CD4-positive, alpha-beta T cell treated with Interleukin-6 for 4 hours (primary cell): ENCODE measurements around the gene AKR7A2.
"Not testable (repeated sequence)": the region's sequence is repeated elsewhere in the genome, so short reads cannot be mapped to it uniquely, and the experiment has no call there.

Experiments
- DNase-seq: peaks from one replicate; pipeline ENCODE4 v3.0.0-alpha.2; 2020; ENCODE audit warnings: mixed read lengths

Gene AKR7A2

DNA sequence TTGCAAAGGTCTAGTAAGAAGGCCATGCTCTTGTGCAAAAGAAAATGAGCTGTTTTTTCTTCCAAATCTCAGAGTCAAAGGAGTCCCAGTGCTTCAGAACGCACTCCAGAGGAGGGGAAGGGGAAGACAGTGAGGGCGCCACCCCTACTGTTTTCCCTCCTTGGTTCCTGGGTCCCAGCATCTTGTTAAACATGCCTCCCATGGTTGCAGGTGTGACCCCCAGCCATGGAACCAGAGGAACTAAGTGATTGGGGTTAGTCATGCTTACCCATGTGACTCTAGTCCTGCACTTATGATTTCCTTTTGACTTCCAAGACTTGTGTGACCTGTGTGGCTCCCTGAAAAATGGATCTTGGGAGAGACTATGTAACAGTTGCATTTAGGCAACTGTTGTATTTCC, 17.3 kb downstream of the AKR7A2 start:
- no peak for DNase-seq

DNA sequence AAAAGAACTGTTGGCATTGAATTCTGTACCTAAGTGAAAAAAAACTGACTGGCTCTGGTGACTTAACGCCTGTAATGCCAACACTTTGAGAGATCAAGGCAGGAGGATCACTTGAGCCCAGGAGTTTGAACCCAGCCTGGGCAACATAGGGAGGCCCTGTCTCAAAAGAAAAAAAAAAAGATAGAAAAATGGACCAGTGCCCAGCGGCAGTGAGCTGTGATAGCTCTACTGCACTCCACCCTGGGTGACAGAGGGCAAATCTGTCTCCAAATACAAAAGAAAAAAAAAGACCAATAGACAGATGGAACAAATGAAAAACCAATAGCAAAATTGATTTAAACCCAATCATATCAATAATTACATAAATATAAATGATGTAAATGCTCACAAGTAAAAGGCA, 22.7 kb downstream of the AKR7A2 start:
- DNase-seq = no peak

DNA sequence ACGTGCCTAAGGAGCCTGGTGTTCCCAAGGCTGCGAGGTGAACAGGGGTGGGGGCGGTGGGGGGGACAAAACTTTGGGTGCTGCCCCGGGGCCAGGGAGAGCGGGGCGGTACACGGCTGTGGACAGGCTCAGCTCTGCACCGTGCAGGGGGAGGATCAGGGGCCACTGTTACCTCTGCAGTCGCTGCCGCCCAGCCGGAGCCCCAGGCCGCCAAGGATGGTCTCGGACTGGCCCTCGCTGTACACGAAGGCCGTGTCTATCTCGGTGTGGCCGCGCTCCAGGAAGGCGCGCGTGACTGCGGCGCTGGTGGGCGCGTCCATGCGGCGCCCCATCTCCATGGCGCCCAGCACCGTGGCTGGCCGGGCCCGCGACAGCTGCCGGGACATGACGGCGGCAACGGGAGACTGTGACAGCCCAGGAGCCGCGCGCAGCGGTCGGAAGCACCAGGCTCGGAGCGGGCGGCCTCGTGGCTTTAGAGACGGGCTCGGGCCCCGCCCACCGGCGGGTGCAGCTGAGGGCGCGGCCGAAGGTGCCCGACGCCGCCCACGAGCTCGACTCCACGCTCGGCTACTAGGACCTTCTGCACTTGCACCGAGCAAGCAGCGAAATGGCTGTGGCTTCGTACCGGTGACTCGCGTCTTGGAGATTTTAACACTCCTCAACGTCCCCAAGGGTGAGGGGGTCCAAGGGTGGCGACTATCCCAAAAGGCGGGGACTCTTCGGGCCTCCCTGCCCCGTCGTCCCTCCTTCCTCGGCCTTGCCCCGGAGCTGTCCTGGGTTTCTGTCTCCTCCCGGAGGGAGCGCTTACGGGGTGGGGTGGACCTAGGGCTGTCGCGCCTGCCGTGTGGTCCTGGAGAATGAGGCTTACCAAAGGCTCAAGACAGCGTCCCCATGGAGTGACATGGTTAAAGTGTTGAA, 23.4 kb downstream of the AKR7A2 start, which contains the start of gene AKR7A3:
AKR7A3 (minus strand) TSS at position 447 of the 918 bp plus-strand sequence; CDS start at position 386, 61 bp downstream.
- peak; percentile 75 for DNase-seq

DNA sequence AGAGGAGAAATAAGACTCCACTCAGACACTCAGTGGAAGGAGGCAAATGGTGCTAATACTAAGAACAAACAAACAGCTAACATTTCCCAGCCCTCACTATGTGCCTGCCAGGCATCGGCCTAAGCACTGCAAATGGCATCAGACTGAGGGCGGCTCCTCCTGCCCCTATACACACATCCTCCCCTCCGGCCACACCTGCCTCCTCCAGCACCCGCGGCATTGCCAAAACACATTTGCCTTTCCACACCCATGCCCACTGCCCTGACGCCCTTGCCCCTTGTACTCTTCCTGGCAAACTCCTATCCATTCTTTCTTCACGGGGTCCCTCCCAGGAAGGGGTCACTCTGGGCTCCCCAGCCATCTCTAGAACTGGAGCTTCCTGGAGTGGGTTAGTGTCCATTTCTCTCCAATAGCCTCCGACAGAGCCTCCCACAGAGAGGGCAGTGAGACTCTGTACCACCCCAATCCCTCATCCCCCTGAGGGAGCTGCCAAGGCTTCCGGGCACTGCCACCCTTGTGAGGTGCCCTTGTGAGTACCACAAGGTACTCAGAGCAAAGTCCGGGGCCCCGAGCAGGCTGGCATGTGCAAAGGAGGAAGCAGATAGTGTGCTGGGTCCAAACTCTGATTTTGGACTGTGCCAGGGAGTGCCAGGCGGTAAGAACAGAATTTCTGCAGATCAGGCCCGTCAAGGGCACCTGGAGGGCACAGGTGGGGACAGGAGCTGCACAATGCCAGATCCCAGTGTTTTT, 24.3 kb downstream of the AKR7A2 start:
- DNase-seq = no peak

DNA sequence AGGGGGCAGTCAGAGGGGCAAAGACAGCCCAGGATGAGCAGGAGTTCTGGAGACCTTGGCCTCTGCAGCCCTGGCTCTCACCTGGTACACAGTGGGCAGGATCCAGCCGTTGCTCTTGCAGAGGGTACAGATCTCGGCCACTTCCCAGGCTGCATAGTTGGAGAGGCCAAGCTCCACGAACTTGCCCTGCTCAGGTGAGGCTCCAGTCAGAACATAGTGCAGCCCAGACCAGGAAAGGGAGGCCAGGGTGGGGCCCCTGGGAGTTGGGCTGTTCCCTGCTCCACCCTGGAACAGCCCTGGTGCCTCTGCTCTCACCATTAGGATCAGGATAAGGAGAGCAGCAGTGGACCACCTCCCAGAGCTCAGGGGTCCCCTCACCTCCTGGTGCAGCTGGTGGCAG, 26.1 kb downstream of the AKR7A2 start:
- DNase-seq = not testable (repeated sequence)

DNA sequence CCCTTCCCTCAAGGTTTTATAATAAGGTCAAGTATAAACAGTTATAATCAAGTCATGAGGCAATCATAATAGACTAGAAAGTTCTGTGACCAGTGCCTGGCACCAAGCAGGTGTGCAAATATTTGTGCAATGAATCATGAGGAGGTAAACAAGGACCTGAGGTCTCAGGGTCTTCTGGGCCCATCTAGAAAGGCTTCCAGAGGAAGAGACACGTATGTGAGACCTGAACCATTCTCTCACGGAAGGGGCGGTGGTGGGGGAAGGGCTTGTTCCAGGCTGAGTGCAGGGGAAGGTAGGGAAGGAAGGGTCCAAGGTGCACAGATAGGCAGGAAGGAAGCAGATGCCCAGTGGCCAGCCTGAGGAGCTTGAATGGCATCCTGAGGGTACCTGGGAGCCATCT, 26.6 kb downstream of the AKR7A2 start:
- DNase-seq = not testable (repeated sequence)

DNA sequence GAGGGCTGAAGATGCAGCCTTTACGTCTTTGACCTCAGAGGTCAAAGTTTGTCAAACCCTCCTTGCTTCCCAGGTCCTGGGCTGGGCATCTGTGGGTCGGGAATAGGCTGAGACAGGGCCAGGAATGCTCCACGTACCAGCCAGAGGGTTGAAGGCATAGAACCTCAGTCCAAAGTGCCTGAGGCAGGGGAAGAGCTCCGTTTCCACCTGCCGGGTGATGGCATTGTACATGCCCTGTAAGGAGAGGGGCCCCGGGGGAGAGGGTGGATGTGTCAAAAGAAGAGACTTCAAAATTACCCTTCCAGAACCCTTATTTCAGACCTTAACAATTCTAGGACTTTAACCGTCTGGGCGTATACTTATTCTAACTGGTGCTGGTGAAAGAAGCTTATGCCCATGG, 27.1 kb downstream of the AKR7A2 start:
- DNase-seq = no peak

DNA sequence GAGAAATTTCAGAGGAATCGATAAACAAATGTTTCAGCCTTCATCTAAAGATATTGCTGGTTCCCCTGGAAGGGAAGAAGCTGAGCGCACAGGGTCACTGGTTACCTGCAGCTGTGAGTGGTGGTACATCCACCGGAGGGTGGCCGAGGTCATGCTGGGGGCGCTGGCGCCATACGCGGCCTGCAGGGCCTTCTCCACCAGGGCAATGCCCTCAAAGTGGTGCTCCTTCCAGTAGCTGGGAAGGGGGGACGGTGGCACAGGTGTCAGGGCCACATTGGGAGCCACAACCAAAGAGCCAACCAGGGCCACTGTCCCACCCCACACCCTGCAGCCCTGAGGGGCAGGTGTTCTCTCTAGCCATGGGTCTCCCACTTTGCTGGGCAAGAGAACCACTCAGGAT, 28.1 kb downstream of the AKR7A2 start:
- no peak for DNase-seq

DNA sequence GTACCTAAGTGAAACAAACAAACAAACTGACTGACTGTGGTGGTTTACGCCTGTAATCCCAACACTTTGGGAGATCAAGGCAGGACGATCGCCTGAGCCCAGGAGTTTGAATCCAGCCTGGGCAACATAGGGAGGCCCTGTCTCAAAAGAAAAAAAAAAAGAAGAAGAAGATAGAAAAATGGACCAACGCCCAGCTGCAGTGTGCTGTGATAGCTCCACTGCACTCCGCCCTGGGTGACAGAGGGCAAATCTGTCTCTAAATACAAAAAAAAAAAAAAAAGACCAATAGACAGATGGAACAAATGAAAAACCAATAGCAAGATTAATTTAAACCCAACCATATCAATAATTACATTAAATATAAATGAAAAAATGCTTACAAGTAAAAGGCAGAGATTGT, 37.3 kb downstream of the AKR7A2 start:
- DNase-seq = no peak

DNA sequence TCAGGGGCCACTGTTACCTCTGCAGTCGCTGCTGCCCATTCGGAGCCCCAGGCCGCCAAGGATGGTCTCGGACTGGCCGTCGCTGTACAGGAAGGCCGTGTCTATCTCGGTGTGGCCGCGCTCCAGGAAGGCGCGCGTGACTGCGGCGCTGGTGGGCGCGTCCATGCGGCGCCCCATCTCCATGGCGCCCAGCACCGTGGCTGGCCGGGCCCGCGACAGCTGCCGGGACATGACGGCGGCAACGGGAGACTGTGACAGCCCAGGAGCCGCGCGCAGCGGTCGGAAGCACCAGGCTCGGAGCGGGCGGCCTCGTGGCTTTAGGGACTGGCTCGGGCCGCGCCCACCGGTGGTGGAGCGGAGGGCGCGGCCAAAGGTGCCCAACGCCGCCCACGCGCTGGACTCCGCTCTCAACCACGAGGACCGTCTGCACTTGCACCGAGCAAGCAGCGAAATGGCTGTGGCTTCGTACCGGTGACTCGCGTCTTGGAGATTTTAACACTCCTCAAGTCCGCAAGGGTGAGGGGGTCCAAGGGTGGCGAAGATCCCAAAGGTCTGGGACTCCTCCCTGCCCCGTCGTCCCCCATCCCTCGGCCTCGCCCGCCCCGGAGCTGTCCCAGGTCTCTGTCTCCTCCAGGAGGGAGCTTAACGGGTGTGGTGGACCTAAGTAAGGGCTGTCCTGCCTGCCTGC, 38.0 kb downstream of the AKR7A2 start:
- not testable (repeated sequence) for DNase-seq

DNA sequence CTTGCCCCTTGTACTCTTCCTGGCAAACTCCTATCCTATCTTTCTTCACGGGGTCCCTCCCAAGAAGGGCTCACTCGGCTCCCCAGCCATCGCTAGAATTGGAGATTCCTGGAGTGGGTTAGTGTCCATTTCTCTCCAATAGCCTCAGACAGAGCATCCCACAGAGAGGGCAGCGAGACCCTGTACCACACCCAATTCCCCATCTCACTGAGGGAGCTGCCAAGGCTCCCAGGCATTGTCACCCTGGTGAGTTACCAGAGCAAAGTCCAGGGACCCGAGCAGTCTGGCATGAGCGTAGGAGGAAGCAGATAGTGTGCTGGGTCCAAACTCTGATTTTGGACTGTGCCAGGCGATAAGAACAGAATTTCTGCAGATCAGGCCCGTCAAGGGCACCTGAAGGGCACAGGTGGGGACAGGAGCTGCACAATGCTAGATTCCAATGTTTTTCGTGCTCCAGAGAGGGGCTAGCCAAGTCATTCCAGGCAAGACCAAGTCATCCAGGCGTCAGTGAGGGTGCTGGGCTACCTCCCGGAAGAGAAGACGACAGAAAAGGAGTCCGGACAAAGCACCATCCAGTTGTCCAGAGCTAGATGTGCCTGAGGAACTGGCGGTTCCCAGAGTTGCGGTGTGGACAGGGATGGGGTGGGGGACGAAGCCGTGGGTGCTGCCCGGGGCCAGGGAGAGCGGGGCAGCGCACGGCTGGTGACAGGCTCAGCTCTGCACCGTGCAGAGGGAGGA, 38.7 kb downstream of the AKR7A2 start:
- no peak for DNase-seq

DNA sequence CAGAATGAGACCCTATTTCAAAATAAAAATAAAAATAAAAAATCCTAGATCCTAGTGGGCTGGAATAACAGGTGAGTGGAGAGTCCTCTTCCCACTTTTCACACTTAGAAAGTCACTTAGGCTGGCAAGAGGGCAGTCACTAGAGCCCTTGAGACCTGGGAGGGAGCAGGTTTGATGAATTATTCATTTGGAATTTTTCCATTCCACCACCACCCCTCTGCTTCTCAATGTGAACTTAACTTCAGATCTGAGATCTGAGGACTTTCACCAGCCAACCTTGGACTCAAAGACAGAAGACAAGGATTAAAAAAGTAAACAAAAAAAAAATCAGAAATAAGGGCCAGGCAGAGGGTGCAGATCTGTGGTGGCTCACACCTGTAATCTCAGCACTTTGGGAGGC, 39.9 kb downstream of the AKR7A2 start:
- no peak for DNase-seq

DNA sequence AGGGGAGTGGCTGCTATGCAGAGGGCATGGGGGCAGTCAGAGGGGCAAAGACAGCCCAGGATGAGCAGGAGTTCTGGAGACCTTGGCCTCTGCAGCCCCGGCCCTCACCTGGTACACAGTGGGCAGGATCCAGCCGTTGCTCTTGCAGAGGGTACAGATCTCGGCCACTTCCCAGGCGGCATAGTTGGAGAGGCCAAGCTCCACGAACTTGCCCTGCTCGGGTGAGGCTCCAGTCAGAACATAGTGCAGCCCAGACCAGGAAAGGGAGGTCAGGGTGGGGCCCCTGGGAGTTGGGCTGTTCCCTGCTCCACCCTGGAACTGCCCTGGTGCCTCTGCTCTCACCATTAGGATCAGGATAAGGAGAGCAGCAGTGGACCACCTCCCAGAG, 41.6 kb downstream of the AKR7A2 start:
- not testable (repeated sequence) for DNase-seq

DNA sequence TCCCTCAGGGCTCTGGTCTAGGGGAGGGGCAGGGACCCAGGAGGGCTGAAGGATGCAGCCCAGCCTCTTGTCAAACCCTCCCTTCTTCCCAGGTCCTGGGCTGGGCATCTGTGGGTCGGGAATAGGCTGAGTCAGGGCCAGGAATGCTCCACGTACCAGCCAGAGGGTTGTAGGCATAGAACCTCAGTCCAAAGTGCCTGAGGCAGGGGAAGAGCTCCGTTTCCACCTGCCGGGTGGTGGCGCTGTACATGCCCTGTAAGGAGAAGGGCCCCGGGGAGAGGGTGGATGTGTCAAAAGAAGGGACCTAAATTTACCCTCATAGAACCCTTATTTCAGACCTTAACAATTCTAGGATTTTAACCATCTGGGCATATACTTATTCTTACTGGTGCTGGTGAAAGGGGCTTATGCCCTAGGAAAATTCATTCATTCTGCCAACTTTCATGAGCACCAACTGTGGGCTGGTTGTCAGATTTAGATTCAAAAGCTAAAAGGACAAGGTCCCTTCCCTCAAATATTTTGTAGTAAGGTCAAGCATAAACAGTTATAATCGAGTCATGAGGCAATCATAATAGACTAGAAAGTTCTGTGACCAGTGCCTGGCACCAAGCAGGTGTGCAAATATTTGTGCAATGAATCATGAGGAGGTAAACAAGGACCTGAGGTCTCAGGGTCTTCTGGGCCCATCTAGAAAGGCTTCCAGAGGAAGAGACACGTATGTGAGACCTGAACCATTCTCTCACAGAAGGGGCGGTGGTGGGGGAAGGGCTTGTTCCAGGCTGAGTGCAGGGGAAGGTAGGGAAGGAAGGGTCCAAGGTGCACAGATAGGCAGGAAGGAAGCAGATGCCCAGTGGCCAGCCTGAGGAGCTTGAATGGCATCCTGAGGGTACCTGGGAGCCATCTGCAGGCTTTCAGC, 42.3 kb downstream of the AKR7A2 start:
- not testable (repeated sequence) for DNase-seq

DNA sequence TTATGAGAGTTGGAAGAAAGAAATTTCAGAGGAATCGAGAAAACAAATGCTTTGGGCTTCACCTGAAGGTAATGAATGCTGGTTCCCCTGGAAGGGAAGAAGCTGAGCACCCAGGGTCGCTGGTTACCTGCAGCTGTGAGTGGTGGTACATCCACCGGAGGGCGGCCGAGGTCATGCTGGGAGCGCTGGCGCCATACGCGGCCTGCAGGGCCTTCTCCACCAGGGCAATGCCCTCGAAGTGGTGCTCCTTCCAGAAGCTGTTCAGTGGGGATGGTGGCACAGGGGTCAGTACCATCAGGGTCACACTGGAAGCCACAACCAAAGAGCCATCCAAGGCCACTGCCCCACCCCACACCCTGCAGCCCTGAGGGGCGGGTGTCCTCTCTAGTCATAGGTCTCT, 43.5 kb downstream of the AKR7A2 start:
- no peak for DNase-seq

DNA sequence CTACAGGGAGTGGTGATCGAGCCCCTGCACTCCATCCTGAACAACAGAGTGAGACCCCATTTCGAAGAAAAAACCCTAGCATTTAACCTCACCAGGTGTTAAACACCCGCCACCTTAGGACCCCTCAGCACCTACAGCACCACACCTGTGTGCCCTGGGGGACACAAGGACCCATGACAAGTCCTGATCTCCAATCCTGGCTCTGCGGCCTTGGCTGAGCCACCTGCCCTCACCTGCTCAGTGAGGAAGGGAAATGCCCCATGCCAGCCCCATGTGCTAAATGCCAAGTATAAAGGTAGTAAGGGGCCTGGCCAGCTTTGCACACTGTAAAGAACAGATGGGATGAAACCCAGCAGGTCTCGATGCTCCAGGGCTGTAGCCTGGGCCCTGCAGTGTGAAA, 49.2 kb downstream of the AKR7A2 start:
- no peak for DNase-seq

DNA sequence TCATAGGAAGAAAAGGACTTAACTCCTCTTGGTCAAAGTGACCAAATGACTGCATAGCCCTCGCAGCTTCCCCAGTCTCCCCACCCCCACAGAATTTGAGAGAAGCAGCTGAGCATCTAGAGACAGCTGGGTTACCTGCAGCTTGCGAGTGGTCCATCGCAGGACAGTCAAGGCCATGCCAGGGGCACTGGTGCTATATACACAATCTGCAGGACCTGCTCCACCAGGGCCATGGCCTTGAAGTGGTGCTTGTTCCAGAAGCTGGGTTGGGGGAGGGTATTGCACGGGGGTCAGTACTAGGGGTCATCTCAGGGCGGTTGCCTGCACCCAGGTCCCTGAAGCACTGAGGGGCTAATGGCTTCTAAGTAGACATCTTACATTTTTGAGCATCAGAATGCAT, 49.9 kb downstream of the AKR7A2 start:
- DNase-seq = no peak

DNA sequence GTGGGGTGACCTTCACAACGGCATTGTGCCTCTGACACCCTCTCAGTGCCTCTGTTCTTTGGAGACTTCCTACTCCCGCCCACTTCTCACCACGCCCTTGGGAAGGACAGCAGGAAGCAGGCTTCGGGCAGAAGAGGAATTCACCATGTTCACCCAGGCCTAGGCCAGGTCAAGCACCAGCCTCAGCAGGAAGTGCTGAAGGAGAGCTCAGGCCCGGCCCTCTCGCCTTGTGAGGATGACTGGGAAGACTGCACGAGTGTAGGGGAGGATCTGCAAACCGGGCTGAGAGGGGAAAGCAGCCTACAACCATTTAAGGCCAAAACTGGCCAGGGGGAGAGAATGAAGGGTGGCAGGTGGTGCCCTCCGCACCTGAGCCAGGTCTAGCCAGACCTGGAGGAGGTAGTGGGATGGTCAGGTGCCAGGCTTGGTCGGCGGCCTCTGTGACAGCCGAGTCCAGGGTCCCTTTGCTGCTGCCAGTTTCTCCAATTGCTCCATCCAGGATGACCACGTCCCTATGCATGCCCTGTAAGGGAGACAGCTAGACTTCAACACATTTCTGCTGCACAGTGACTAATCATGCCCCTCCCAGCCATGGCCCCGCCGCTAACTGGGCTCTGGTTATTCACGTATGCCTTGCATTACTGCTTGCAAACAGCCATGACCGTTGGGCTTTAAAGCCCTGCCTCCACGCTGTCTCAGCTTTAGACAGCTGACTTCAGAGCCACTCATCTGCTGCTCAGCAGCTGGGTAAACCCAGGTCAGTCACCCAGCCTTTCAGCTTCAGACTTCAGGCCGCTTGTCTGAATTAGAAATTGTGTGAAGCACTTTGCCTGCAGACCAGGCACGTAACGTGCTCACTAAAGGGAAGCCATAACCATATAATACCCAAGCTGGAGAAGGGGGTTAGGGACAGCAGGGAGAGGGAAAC, 51.5 kb downstream of the AKR7A2 start:
- no peak for DNase-seq

DNA sequence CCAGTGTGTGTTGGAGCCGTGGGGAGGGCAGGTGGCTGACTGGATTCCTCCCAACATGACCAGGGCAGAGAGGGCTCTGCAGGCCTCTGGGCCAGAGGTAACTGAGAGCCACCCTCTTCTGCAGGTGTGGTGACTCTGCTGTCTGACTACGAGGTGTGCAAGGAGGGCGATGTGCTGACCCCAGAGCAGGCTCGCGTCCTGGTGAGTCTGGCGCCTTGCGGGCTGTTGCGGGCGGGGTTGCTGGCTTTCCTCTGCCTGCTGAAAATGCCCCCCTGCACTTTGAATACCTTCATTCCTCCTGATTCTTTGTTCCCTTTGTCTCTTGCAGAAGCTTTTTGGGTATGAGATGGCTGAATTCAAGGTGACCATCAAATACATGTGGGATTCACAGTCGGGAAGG, 53.6 kb downstream of the AKR7A2 start:
- DNase-seq = no peak

DNA sequence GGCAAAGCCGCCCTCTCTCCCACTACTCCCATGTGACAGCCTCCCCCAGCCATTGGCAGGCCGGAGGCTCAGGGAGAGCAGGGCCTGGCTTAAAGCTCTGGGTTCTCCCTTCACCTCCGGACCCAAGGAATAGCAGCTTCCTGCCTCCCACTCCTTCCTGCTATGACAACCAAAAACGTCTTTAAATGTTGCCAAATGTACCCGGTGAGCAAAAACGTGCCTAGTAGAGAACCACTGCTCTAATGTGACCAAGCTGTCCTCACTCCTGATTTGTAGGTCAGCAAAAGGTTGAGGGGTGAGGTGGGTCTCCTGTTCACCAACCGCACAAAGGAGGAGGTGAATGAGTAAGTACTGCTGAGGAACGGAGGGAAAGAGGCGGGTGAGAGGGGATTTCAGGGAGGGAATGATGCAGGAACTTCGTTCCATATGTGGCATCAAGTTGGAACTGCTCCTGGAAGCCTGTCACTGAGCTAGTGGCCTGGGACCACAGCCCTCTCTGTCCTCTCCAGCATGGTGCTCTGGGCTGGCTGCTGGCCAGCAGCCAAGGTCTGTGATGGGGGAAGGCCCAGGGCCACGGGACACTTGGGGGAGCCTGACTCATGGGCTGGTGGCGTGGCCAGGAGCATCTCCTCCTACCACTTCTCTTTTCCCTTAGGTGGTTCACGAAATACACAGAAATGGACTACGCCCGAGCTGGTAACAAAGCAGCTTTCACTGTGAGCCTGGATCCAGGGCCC, 54.6 kb downstream of the AKR7A2 start:
- no peak for DNase-seq
